ENCODE measurements around the gene CAMK2B.
"Not testable (repeated sequence)": the region's sequence is repeated elsewhere in the genome, so short reads cannot be mapped to it uniquely, and the experiment has no call there.

CAMK2B gene

GRCh38 chr7:44217223-44217714, 108.1 kb downstream of the CAMK2B start:
- no peak for DNase-seq (ENCODE audit: low read depth, low spot score)

GRCh38 chr7:44216521-44217222, 108.7 kb downstream of the CAMK2B start:
- DNase-seq (ENCODE audit: low read depth, low spot score), result no peak

- DNase-seq (ENCODE audit: low read depth, low spot score), result no peak
These were observed 109.4 kb downstream of the CAMK2B start for GRCh38 chr7:44216019-44216418.

- no peak for DNase-seq (ENCODE audit: low read depth, low spot score)
These were observed 109.9 kb downstream of the CAMK2B start for GRCh38 chr7:44215531-44215930.

GRCh38 chr7:44213877-44214388, 111.5 kb downstream of the CAMK2B start:
- DNase-seq (ENCODE audit: low read depth, low spot score), result no peak

- no peak for DNase-seq (ENCODE audit: low read depth, low spot score)
These were observed 112.1 kb downstream of the CAMK2B start for GRCh38 chr7:44213206-44213876.

GRCh38 chr7:44212581-44213184, 112.7 kb downstream of the CAMK2B start:
- DNase-seq (ENCODE audit: low read depth, low spot score), result no peak

- no peak for DNase-seq (ENCODE audit: low read depth, low spot score)
These were observed 113.4 kb downstream of the CAMK2B start for GRCh38 chr7:44212018-44212417.

- DNase-seq (ENCODE audit: low read depth, low spot score), result no peak
These were observed 114.2 kb downstream of the CAMK2B start for GRCh38 chr7:44211126-44211675.

- no peak for DNase-seq (ENCODE audit: low read depth, low spot score)
These were observed 115.3 kb downstream of the CAMK2B start for GRCh38 chr7:44210107-44210506.

GRCh38 chr7:44208085-44208484, 117.3 kb downstream of the CAMK2B start:
- DNase-seq (ENCODE audit: low read depth, low spot score), result no peak

GRCh38 chr7:44206008-44206407, 119.4 kb downstream of the CAMK2B start:
- no peak for DNase-seq (ENCODE audit: low read depth, low spot score)

GRCh38 chr7:44201813-44202212, 123.6 kb downstream of the CAMK2B start:
- no peak for DNase-seq (ENCODE audit: low read depth, low spot score)

- peak; percentile 93 for DNase-seq (ENCODE audit: low read depth, low spot score)
These were observed 124.5 kb downstream of the CAMK2B start, which contains the start of gene YKT6 for GRCh38 chr7:44200699-44201461. Gene YKT6 (plus strand): TSS chr7:44200978. CDS start chr7:44201136, 158 bp downstream.

- not testable (repeated sequence) for DNase-seq (ENCODE audit: low read depth, low spot score)
These were observed 125.2 kb downstream of the CAMK2B start for GRCh38 chr7:44200163-44200562.

GRCh38 chr7:44197474-44197873, 127.9 kb downstream of the CAMK2B start:
- no peak for DNase-seq (ENCODE audit: low read depth, low spot score)

GRCh38 chr7:44196450-44196872, 128.9 kb downstream of the CAMK2B start:
- no peak for DNase-seq (ENCODE audit: low read depth, low spot score)

- DNase-seq (ENCODE audit: low read depth, low spot score), result no peak
These were observed 129.5 kb downstream of the CAMK2B start for GRCh38 chr7:44195889-44196288.

GRCh38 chr7:44194562-44195145, 130.7 kb downstream of the CAMK2B start:
- DNase-seq (ENCODE audit: low read depth, low spot score), result no peak

GRCh38 chr7:44194069-44194468, 131.3 kb downstream of the CAMK2B start:
- peak; percentile 7 for DNase-seq (ENCODE audit: low read depth, low spot score)
